NCI-H69 (cell line): Measurements from ENCODE around the gene AATK.

Experiments
- DNase-seq: peaks from one replicate; lab custom pipeline; 2025; lab: John Stamatoyannopoulos, UW

AATK gene

GRCh38 chr17:81182596-81182995, 16.6 kb upstream of the AATK start:
- no peak for DNase-seq

GRCh38 chr17:81181811-81182185, 15.8 kb upstream of the AATK start:
- no peak for DNase-seq

DNA sequence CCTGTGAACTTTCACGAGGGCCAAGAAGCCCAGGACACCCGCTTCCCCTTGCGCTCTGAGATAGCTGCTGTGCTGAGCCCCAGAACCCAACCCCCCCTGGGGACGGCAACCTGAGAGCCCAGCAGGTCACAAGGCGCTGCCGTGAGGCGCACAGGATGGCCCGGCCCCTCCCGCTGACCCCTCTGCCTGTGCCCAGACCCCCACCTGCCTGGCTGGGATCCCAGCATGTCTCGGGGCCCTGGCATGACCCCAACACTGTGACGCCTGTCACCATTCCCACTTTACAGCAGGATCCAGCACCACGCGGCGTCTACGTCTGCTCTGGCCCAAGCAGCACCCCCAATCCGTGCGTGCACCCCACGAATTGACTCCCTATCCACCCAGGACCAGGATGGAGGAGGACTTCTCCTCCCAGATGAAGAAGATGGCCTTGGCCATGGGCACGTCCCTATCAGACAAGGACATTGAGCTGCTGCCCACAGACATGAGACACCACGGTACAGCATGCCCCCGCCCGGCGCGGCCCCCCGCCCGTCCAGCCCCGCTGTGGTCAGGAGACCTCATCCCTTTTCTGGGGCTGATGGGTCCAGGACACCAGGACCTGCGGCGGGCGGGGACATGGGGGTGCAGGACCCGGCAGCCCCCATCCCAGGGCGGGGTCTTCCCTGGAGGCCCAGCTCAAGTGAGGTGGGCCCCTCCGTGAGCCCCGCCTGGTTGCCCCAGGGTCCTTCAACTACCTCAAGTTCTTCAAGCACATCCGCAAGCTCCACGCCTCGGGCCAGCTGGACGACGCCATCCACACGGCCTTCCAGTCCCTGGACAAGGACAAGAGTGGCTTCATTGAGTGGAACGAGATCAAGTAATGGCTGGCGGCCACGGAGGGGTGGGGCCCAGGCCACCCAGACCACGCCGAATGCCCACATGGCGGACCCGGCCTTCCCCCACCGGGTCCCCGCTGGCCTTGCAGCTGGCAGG, 15.1 kb upstream of the AATK start:
- DNase-seq = no peak

DNA sequence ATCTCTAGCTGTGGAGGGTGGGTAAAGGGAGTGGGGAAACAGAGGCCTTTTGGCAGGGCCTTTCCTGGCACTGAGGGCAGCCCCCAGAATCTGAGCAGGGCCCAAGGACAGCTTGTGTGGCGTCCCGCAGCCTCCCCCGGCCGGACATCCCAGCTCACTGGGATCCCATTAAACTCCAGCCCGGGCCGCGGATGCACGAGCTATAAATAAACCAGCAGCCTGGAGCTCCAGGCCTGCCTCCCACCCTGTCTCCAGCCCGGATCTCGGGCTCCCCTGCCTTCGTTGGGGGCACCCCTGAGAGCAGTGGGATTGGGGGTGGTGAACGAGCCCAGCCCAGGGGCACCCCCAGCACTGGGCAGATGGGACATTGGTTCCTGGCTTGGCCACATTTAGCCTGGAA, 13.8 kb upstream of the AATK start:
- DNase-seq = no peak

DNA sequence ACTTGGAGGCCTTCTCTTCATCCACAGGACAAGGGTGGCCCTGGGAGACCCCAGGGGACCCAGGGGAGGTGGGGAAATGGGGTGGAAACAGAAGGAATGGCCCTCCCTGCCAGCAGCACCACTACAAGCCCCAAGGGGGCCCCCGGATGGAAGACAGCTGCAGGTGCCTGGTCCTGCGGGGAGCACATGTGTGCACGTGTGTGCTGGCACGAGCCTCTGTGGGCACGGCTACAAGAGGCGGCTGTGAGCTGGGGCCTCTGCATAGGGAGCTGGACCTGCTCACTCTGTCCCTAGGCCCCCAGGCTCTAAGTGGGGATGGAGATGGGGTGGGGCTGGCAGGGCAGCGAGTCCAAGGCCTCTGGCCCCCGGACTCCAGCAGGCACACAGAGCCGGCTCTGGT, 13.2 kb upstream of the AATK start:
- no peak for DNase-seq

GRCh38 chr17:81178136-81179091, 12.4 kb upstream of the AATK start:
- DNase-seq = no peak

DNA sequence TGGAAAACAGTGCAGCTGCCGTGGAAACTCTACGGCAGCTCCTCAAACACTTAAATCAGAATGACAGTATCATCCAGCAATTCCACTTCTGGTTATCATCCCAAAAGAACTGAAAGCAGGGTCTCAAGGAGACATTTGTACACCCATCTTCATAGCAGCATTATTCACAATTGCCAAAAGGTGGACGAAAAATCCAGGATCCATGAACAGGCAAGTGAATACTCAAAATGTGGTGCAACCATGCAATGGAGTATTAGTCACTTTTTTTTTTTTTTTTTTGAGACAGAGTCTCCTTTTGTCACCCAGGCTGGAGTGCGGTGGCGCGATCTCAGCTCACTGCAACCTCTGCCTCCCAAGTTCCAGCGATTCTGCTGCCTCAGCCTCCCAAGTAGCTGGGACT, 10.6 kb upstream of the AATK start:
- no peak for DNase-seq

DNA sequence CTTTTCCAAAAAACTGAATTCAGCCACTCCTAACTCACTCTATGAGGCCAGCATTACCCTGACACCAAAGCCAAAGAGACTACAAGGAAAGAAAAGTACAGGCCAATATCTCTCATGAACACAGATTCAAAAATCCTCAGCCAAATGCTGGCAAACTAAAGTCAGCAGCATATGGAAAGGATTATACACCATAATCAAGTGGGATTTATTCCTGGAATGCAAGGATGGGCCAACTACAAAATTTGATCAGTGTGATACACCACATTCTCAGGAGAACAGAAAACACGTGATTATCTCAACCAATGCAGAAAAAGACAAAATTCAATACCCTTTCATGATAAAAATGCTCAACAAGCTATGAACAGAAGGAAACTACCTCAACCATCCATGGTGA, 7.7 kb upstream of the AATK start:
- DNase-seq = no peak

DNA sequence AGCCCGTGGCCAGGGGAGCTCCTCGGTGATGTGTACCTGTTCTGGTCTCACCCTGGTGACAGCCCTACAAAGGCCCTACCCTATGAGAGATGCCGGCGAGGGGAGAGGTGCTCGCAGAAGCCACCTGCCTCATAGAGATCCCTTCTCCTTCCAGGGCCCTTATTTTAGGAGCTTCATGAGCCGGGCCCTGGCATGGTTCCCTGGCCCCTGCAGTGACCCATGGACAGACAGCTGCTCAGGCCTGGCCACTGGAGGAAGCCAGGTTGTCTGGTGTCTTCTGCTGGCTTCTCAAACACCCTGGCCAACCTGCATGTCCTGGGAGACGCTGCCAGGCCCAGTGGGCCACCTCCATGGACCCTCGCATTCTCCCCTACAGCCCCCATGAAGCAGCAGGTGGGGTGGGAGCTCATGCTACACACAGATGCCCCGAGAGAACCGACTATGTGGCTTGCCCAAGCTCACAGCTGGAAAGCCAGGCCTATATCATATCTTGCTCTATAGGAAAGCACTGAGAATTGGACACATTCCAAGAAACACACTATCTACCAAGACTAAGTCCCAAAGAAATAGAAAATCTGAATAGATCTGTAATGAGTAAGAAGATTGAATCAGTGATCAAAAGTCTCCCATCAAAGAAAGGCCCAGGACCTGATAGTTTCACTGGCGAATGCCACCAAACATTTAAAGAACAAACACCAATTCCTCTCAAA, 7.2 kb upstream of the AATK start:
- no peak for DNase-seq

DNA sequence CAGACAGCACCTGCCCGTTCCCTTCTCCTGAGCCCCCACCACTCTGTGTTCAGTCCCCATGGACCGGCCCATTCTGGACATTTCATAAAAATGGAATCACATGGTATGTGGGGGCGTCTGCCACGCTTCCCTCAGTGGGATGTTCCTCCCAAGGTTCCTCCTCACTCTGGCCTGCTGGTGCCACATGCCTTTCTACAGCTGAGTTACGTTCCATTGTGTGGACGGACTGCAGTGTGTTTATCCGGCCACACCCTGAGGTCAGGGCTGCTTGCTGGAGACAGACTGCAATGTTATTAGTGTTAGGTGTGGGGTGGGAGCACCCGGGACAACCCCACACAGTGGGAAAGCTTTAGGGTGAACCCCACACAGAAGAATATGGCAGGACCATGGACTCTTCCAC, 5.9 kb upstream of the AATK start:
- no peak for DNase-seq

DNA sequence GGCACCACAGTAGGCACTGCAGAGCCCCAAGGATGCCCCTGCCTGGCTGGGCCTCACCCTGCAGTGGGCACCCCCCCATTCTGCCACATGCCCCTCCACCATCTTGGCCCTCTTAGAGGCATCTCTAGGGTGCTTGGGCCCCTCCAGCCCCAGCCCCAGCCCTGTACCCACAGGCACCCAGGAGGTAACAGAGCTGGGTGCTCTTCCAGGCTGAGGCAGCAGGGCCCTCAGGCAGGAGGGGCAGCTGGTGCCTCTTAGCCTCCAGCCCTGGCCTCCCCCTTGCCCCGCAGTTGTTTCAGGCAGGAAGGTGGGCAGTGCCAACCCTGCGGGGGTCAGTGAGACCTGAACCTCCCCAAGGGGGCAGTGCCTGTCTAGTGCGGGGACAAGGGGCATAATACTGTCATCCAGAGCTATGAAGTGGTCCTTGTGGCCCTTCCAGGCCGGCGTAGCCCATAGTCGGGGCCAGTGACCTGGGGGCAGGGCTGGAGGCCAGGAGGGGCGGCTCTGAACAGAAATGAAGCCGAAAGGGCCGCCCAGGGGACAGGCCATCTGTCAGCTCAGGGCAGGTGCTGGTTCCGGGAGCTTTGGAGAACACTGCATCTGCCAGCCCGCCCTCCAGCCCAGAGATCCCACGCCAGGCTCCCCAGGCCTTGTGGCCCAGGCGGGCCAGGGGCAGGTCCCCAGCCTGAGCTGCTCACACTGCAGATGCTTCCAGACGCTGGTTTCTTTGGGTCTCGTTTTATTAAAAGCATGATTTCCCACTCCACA, 4.9 kb upstream of the AATK start:
- no peak for DNase-seq

GRCh38 chr17:81169870-81170309, 3.9 kb upstream of the AATK start:
- DNase-seq = no peak

- no peak for DNase-seq
Measured at GRCh38 chr17:81167638-81168037, 1.6 kb upstream of the AATK start.

DNA sequence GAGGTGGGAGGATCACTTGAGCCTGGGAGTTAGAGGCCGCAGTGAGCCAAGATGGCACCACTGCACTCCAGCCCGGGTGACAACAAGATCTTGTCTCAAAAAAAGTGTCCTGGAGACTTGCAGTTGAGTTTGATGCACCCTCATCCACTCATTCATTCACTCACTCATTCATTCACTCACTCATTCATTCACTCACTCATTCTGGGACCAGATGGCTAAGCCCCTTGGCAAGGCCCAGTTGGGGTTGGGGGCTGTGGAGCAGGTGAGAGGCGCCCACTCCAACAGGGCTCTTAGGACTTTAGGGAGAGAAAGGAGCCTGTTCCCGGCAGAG, 1.1 kb upstream of the AATK start:
- no peak for DNase-seq

GRCh38 chr17:81165246-81166032, 582 bp downstream of the AATK start, which contains the start of gene PVALEF:
TSS of gene PVALEF (plus strand) at chr17:81165507. CDS start at chr17:81181227, 15,720 bp downstream.
- peak; percentile 72 for DNase-seq

DNA sequence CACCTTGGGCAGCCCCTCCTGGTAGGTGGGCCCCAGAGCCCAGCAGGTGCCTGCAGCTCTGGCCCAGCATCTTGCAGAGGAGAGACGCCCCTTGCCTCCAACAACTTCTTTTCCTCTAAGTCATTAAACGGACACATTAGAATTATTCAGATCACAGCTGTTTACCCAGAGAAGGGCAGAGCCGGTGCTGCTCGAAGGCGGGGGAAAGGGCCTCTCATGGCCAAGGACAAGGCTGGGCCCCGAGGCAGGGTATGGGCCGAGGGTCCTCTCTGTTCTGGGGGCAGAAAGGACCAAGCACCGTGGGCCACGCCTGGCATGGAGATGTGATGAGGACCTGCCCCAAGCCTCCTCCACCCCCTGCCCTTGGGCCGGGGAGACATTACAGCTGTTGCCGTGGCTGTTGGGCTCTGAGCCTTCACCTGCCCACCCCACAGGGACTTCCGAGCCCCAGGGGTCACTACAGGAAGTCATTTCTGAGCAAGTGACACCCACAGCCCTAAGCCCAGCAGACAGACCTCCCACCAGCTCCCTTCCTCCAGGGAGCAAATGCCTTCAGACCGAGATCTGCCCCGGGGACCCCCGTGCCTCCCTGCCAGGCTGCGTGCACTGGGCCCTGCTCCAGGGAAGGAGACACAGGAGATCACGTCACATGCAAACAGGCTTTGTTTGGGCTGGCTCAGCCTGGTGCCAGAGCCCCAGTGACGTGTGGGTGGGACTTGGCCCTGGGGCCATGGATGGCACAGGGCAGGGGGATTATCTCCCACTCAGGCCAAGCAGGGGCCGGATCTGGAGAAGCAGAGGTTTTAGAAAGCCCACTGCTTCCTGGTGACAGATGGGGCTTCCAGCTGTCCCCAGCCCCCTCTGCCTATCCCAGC, 1.4 kb downstream of the AATK start:
- peak; percentile 70 for DNase-seq

- DNase-seq = no peak
Measured at GRCh38 chr17:81163703-81164370, 2.2 kb downstream of the AATK start.

GRCh38 chr17:81163051-81163695, 2.8 kb downstream of the AATK start:
- no peak for DNase-seq
